Hepatocyte (in vitro differentiated cells): ENCODE results near the gene PEAK1. TPM values are rescaled to one million over a fixed set of nuclear protein-coding genes. Genes with fewer than 3 reads are reported as not detected.

Source experiments
- DNase-seq: peaks from one replicate; pipeline ENCODE4 v3.0.0-alpha.2; 2016; ENCODE audit warnings: low spot score
- H2AFZ ChIP-seq: fragments of 200-600 bp; sonication (generic); 2 replicates; pipeline ENCODE4 v1.6.0; 2016; ENCODE audit warnings: antibody characterized with exemption, mild to moderate bottlenecking
- H3K27ac ChIP-seq: fragments of 200-600 bp; sonication (generic); 2 replicates; pipeline ENCODE4 v1.5.1; 2016; ENCODE audit warnings: mild to moderate bottlenecking
- H3K27me3 ChIP-seq: fragments of 200-600 bp; sonication (generic); 2 replicates; pipeline ENCODE4 v1.6.1; 2016
- H3K36me3 ChIP-seq: fragments of 200-600 bp; sonication (generic); replicated peaks from 2 replicates; pipeline ENCODE4 v1.5.1; 2016; ENCODE audit warnings: low read depth; ENCODE audit not compliant: insufficient read depth
- H3K4me1 ChIP-seq: fragments of 200-600 bp; sonication (generic); 2 replicates; pipeline ENCODE4 v1.5.1; 2016; ENCODE audit warnings: mild to moderate bottlenecking, moderate library complexity; ENCODE audit not compliant: insufficient read depth
- H3K4me2 ChIP-seq: fragments of 200-600 bp; sonication (generic); 2 replicates; pipeline ENCODE4 v1.6.0; 2016
- H3K4me3 ChIP-seq: fragments of 200-600 bp; sonication (generic); 2 replicates; pipeline ENCODE4 v1.5.1; 2016; ENCODE audit warnings: mild to moderate bottlenecking
- H3K79me2 ChIP-seq: fragments of 200-600 bp; sonication (generic); 2 replicates; pipeline ENCODE4 v1.6.0; 2017; ENCODE audit warnings: mild to moderate bottlenecking
- H3K9me2 ChIP-seq: fragments of 200-600 bp; sonication (generic); replicated peaks from 2 replicates; pipeline ENCODE4 v1.6.0; 2017; ENCODE audit warnings: mild to moderate bottlenecking; ENCODE audit not compliant: insufficient read depth
- H3K9me3 ChIP-seq: fragments of 200-600 bp; sonication (generic); 2 replicates; pipeline ENCODE4 v1.5.1; 2016; ENCODE audit warnings: low read depth, mild to moderate bottlenecking
- H4K20me1 ChIP-seq: fragments of 200-600 bp; sonication (generic); 2 replicates; pipeline ENCODE4 v1.6.0; 2016; ENCODE audit warnings: mild to moderate bottlenecking; ENCODE audit not compliant: insufficient read depth, poor library complexity, severe bottlenecking
- EZH2 ChIP-seq: fragments of 200-600 bp; sonication (generic); IDR thresholded peaks from 2 replicates; pipeline ENCODE4 v1.6.1; 2016; ENCODE audit warnings: antibody characterized with exemption, mild to moderate bottlenecking, borderline replicate concordance
- EZH2phosphoT487 ChIP-seq: fragments of 200-600 bp; sonication (generic); IDR thresholded peaks from one replicate; pipeline ENCODE4 v1.6.1; 2018; ENCODE audit warnings: antibody characterized with exemption, mild to moderate bottlenecking, low read depth, moderate library complexity; ENCODE audit not compliant: unreplicated experiment, severe bottlenecking
- WGBS: methylation state at CpG from one replicate; pipeline ENCODE4 v1.1.6; 2016; ENCODE audit warnings: low lambda C conversion rate; ENCODE audit errors: missing lambda C conversion rate; 5-methylcytosine and 5-hydroxymethylcytosine counted together
- polyA plus RNA-seq: library from polyadenylated mRNA; unstranded; fragments of >200 nt; fragmentation: Nextera tagmentation; extraction: Ambion mirVana; gene quantifications from 2 replicates; pipeline ENCODE4 v1.2.1, GENCODE V29; 2016
- total RNA-seq: library from RNA; depleted of rRNA; stranded (reverse); fragments of >200 nt; gene quantifications from 2 replicates; pipeline ENCODE4 v1.2.3, GENCODE V29; 2014
- TF ChIP-seq, protein P1 (sequence below): fragments of 200-600 bp; sonication (generic); IDR thresholded peaks from 2 replicates; pipeline ENCODE4 v1.5.1; 2016; ENCODE audit warnings: antibody characterized with exemption, mild to moderate bottlenecking; ENCODE audit not compliant: poor library complexity

Gene PEAK1
- total and polyA plus RNA-seq, 2 experiments from 2014 or later: 8.1 to 27.1 TPM

DNA sequence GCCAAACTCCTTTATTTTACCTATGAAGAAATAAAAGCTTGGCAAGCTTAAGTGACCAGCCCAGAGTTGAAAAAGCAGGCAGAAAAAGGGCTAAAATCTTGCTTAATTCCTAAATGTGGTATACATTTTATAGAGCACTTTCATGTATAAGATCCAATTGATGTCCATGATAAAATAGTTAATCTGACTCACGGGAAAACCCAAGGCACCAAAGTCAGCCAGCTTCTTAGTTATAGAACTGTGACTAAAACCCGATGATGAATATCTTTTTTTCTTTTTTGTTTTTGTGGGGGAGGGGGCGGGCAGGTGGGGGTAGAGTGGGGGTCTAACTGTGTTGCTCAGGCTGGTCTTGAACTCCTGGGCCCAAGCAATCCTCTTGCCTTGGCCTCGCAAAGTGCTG is 71.4 kb downstream of the PEAK1 start:
- Histone ChIP-seq H3K4me3 (no peak overlapping the region), H3K9me2 (no peaks in the 10 kb centered on the region), H3K27me3 (no peaks in the 10 kb centered on the region), H2AFZ (no peak overlapping the region), H3K27ac (no peak overlapping the region), H3K36me3 (no peaks in the 10 kb centered on the region), H4K20me1 (no peaks in the 10 kb centered on the region), H3K9me3 (no peaks in the 10 kb centered on the region), H3K79me2 (peaks cover 24% of the 10 kb centered on the region), H3K4me2 (no peak overlapping the region), H3K4me1 (peaks cover 5% of the 10 kb centered on the region)
- 94% methylated on average over 4 of the region's 4 CpGs for WGBS
- DNase-seq: no peak
- no peak for TF ChIP-seq EZH2phosphoT487
- TF ChIP-seq, protein P1, sequence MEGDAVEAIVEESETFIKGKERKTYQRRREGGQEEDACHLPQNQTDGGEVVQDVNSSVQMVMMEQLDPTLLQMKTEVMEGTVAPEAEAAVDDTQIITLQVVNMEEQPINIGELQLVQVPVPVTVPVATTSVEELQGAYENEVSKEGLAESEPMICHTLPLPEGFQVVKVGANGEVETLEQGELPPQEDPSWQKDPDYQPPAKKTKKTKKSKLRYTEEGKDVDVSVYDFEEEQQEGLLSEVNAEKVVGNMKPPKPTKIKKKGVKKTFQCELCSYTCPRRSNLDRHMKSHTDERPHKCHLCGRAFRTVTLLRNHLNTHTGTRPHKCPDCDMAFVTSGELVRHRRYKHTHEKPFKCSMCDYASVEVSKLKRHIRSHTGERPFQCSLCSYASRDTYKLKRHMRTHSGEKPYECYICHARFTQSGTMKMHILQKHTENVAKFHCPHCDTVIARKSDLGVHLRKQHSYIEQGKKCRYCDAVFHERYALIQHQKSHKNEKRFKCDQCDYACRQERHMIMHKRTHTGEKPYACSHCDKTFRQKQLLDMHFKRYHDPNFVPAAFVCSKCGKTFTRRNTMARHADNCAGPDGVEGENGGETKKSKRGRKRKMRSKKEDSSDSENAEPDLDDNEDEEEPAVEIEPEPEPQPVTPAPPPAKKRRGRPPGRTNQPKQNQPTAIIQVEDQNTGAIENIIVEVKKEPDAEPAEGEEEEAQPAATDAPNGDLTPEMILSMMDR: no peak
- no peak for TF ChIP-seq EZH2

DNA sequence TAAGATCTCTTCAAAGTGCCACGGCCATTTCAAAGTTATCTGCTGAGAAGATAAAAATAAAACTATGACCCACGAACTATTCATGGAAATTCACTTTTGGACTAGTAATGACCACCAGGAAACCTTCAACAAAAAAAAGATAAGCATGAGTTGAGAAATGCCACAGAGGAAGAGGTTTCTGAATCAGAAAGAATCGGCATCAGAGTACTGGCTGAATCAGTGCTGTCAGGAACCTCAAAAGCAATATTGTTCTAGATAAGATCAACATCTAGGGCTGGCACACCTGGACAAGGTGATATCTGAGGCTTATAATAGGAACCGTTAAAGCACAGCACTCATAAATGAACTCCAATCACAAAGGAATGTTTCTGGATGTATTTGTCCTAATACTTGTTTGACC is 72.7 kb downstream of the PEAK1 start:
- peak overlapping the region; percentile 52 for H3K4me2 ChIP-seq
- H3K79me2 ChIP-seq: peaks cover 16% of the 10 kb centered on the region
- no peaks in the 10 kb centered on the region for H3K9me2 ChIP-seq

GRCh38 chr15:77346245-77347036 is 73.5 kb downstream of the PEAK1 start:
- Histone ChIP-seq H3K4me1 (peaks cover 5% of the 10 kb centered on the region), H3K27ac (no peak overlapping the region), H3K4me3 (no peak overlapping the region), H2AFZ (no peak overlapping the region), H3K27me3 (no peaks in the 10 kb centered on the region), H3K9me2 (no peaks in the 10 kb centered on the region), H3K4me2 (peak overlapping the region; percentile 52), H4K20me1 (no peaks in the 10 kb centered on the region), H3K36me3 (no peaks in the 10 kb centered on the region), H3K79me2 (peaks cover 15% of the 10 kb centered on the region), H3K9me3 (no peaks in the 10 kb centered on the region)
- WGBS: 84% methylated on average over 4 of the region's 4 CpGs
- no peak for DNase-seq
- TF ChIP-seq, protein P1: no peak
- TF ChIP-seq EZH2phosphoT487 (no peak), EZH2 (no peak)

More for the DNA sequence above, 72.7 kb downstream of the PEAK1 start:
- WGBS: 32% methylated on average over 4 of the region's 4 CpGs
- Histone ChIP-seq H3K36me3 (no peaks in the 10 kb centered on the region), H3K4me3 (no peak overlapping the region), H3K27ac (no peak overlapping the region), H3K9me3 (no peaks in the 10 kb centered on the region), H4K20me1 (no peaks in the 10 kb centered on the region), H2AFZ (no peak overlapping the region), H3K27me3 (no peaks in the 10 kb centered on the region), H3K4me1 (peaks cover 5% of the 10 kb centered on the region)
- DNase-seq: no peak
- no peak for TF ChIP-seq EZH2phosphoT487
- TF ChIP-seq, protein P1: no peak
